Astrocyte (in vitro differentiated cells and primary cell): ENCODE data around the gene PSRC1. TPM values are rescaled to one million over a fixed set of nuclear protein-coding genes. Genes with fewer than 3 reads are reported as not detected.
A peak's percentile ranks its signal among the peaks of the same experiment; 100 is the strongest.

Experiments
- DNase-seq: peaks from one replicate; pipeline ENCODE4 v3.0.0-alpha.2; 2010; ENCODE audit warnings: low read depth
- FAIRE-seq: peaks from 2 replicates; lab custom pipeline; 2011; peaks lifted over from hg19 to GRCh38; lab: Jason Lieb, UNC
- H2AFZ ChIP-seq: 2 replicates; pipeline ENCODE4 v1.6.0; 2012; ENCODE audit warnings: low read depth, low read length, inconsistent platforms
- H3K27ac ChIP-seq: 2 replicates; pipeline ENCODE4 v1.5.1; 2011; ENCODE audit warnings: low read depth, low read length, inconsistent platforms
- H3K27me3 ChIP-seq: 2 replicates; pipeline ENCODE4 v1.6.0; 2011; ENCODE audit warnings: low read length, inconsistent platforms; ENCODE audit not compliant: insufficient read depth
- H3K36me3 ChIP-seq: 2 replicates; pipeline ENCODE4 v1.5.1; 2011; ENCODE audit warnings: low read length, inconsistent platforms; ENCODE audit not compliant: insufficient read depth
- H3K4me1 ChIP-seq: 2 replicates; pipeline ENCODE4 v1.5.1; 2011; ENCODE audit warnings: low read length, inconsistent platforms; ENCODE audit not compliant: insufficient read depth
- H3K4me2 ChIP-seq: 2 replicates; pipeline ENCODE4 v1.6.0; 2012; ENCODE audit warnings: low read length, inconsistent platforms
- H3K4me3 ChIP-seq: 2 replicates; pipeline ENCODE4 v1.5.1; 2011; ENCODE audit warnings: low read depth, mild to moderate bottlenecking, low read length, inconsistent platforms; ENCODE audit not compliant: insufficient read depth
- H3K79me2 ChIP-seq: 2 replicates; pipeline ENCODE4 v1.6.0; 2012; ENCODE audit warnings: mild to moderate bottlenecking, low read length, inconsistent platforms; ENCODE audit not compliant: insufficient read depth
- H3K9ac ChIP-seq: 2 replicates; pipeline ENCODE4 v1.6.0; 2012; ENCODE audit warnings: mild to moderate bottlenecking, low read length, inconsistent platforms
- H3K9me3 ChIP-seq: 2 replicates; pipeline ENCODE4 v1.5.1; 2012; ENCODE audit warnings: low read depth, mild to moderate bottlenecking, low read length, inconsistent platforms; ENCODE audit not compliant: insufficient read depth
- H4K20me1 ChIP-seq: 2 replicates; pipeline ENCODE4 v1.6.0; 2012; ENCODE audit warnings: low read length, inconsistent platforms; ENCODE audit not compliant: insufficient read depth
- H3K27ac Mint-ChIP-seq: one replicate; pipeline ENCODE4 v1.8.0; 2021; ENCODE audit warnings: mild to moderate bottlenecking, mixed read lengths; ENCODE audit not compliant: unreplicated experiment
- H3K27me3 Mint-ChIP-seq: one replicate; pipeline ENCODE4 v1.8.0; 2021; ENCODE audit warnings: low read depth, mixed read lengths; ENCODE audit not compliant: unreplicated experiment
- H3K36me3 Mint-ChIP-seq: one replicate; pipeline ENCODE4 v1.8.0; 2021; ENCODE audit warnings: low read depth, mixed read lengths; ENCODE audit not compliant: unreplicated experiment
- H3K4me1 Mint-ChIP-seq: one replicate; pipeline ENCODE4 v1.8.0; 2021; ENCODE audit warnings: low read depth, mixed read lengths; ENCODE audit not compliant: unreplicated experiment
- H3K4me3 Mint-ChIP-seq: one replicate; pipeline ENCODE4 v1.8.0; 2021; ENCODE audit warnings: mild to moderate bottlenecking, moderate library complexity, mixed read lengths; ENCODE audit not compliant: unreplicated experiment
- H3K9me3 Mint-ChIP-seq: one replicate; pipeline ENCODE4 v1.8.0; 2021; ENCODE audit warnings: mild to moderate bottlenecking, mixed read lengths; ENCODE audit not compliant: unreplicated experiment
- EZH2 ChIP-seq: IDR thresholded peaks from 2 replicates; pipeline ENCODE4 v1.6.1; 2012; ENCODE audit warnings: mild to moderate bottlenecking, low read length, inconsistent platforms; ENCODE audit not compliant: insufficient read depth
- total RNA-seq: library from RNA; stranded (reverse); gene quantifications from 2 replicates; pipeline ENCODE4 v1.2.1, GENCODE V29; 2021
- TF ChIP-seq, protein P1 (sequence below): IDR thresholded peaks from 2 replicates; pipeline ENCODE4 v1.5.1; 2011; ENCODE audit warnings: low read depth, mild to moderate bottlenecking, inconsistent platforms, low read length, moderate library complexity; ENCODE audit not compliant: insufficient read depth

PSRC1 gene
- total RNA-seq, 1 donor from 2014 or later = 7.7 TPM

DNA sequence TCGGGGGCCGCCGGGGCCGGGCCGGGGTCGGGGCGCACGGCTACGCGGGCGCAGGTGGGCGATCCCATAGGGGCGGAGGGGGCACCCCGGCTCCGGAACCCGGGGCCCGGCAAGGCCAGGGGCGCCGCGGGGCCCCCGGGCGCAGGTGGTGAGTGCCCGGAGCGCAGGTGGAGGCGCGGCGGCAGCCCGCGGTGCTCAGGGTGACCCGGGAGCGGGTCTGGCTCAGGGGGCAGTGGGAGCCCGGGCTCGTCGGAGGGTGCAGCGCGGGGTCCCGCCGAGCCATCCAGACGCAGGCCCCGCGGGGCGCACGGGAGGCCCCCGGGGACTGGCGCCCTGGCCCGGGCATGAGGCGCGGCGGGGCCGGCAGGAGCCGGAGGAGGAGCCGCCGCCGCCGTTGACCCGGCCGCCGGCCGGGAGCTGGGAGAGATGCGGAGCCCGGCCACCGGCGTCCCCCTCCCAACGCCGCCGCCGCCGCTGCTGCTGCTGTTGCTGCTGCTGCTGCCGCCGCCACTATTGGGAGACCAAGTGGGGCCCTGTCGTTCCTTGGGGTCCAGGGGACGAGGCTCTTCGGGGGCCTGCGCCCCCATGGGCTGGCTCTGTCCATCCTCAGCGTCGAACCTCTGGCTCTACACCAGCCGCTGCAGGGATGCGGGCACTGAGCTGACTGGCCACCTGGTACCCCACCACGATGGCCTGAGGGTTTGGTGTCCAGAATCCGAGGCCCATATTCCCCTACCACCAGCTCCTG, 33.1 kb downstream of the PSRC1 start:
- Histone ChIP-seq H2AFZ (peak overlapping the region; percentile 63), H4K20me1 (no peaks in the 10 kb centered on the region), H3K4me2 (peak overlapping the region; percentile 82), H3K4me1 (peaks cover 26% of the 10 kb centered on the region), H3K9me3 (no peaks in the 10 kb centered on the region), H3K4me3 (peak overlapping the region; percentile 55), H3K79me2 (peaks cover 2% of the 10 kb centered on the region), H3K27me3 (no peaks in the 10 kb centered on the region), H3K27ac (no peak overlapping the region), H3K9ac (peak overlapping the region; percentile 23), H3K36me3 (no peaks in the 10 kb centered on the region)
- Mint-ChIP-seq H3K4me3 (peak overlapping the region; percentile 76), H3K36me3 (peaks cover 9% of the 10 kb centered on the region), H3K9me3 (no peaks in the 10 kb centered on the region), H3K27me3 (peaks cover 6% of the 10 kb centered on the region), H3K27ac (no peak overlapping the region), H3K4me1 (peaks cover 11% of the 10 kb centered on the region)
- FAIRE-seq (no peak), DNase-seq (no peak)
- TF ChIP-seq, protein P1, sequence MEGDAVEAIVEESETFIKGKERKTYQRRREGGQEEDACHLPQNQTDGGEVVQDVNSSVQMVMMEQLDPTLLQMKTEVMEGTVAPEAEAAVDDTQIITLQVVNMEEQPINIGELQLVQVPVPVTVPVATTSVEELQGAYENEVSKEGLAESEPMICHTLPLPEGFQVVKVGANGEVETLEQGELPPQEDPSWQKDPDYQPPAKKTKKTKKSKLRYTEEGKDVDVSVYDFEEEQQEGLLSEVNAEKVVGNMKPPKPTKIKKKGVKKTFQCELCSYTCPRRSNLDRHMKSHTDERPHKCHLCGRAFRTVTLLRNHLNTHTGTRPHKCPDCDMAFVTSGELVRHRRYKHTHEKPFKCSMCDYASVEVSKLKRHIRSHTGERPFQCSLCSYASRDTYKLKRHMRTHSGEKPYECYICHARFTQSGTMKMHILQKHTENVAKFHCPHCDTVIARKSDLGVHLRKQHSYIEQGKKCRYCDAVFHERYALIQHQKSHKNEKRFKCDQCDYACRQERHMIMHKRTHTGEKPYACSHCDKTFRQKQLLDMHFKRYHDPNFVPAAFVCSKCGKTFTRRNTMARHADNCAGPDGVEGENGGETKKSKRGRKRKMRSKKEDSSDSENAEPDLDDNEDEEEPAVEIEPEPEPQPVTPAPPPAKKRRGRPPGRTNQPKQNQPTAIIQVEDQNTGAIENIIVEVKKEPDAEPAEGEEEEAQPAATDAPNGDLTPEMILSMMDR = no peak
- TF ChIP-seq EZH2 = no peak

DNA sequence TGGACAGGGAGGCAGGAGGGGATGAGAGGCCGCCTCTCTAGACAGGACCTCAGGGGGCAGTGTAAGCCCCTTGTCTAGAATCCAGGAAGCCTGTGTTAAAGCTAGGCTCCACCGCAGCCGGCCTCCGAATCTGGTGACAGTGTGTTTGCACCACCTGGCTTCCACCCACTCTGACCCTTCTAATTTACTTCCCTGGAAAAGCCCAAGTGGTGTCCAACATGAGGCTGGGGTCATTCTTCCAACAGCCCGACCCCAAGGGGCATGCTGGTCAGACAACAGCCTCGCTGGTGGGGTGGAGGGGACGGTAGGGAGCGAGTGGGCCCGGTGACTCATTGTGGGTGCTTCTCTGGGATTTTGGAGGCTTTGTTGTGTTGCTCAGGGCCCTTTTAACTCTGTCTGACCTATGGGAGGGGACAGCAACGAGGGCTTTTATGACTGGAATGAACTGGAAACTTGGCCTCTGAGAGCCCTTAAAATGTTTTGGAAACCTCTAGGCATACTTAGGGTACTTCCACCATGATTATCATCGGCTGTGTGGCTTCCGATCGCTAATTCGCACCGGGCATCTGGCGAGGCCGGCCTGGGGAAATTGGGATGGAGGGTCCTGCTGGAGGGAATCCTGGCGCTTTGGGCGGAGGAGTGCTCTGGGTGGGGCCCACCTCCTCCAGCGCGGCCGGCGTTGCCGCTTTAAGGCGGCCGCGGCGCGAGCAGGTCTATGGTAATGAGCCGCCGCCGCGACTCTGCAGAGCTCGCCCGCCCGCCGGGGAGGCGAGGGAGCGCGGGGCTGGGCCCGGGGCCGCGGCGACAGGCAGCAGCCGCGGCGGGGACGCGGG, 33.9 kb downstream of the PSRC1 start, which contains the start of gene CELSR2:
CELSR2 (plus strand) TSS at position 743 of the 833 bp plus-strand sequence. CDS start 541 bp downstream, outside the sequence.
- H3K36me3 Mint-ChIP-seq = peaks cover 9% of the 10 kb centered on the region
- TF ChIP-seq, protein P1 = no peak
- TF ChIP-seq EZH2 = no peak
- Histone ChIP-seq H3K9ac (peak within 1 kb of the TSS; percentile 23), H3K9me3 (no peaks in the 10 kb centered on the region), H3K4me2 (peak within 1 kb of the TSS; percentile 82), H3K27me3 (no peaks in the 10 kb centered on the region), H2AFZ (peak within 1 kb of the TSS; percentile 63), H3K4me3 (peak within 1 kb of the TSS; percentile 55), H3K4me1 (peaks cover 19% of the 10 kb centered on the region), H3K27ac (no peak within 1 kb of the TSS), H4K20me1 (no peaks in the 10 kb centered on the region), H3K79me2 (peaks cover 2% of the 10 kb centered on the region), H3K36me3 (no peaks in the 10 kb centered on the region)
- DNase-seq = no peak
- FAIRE-seq = no peak
- peak within 1 kb of the TSS; percentile 76 for H3K4me3 Mint-ChIP-seq
- peaks cover 7% of the 10 kb centered on the region for H3K4me1 Mint-ChIP-seq
- H3K27me3 Mint-ChIP-seq = peaks cover 6% of the 10 kb centered on the region
- H3K9me3 Mint-ChIP-seq = no peaks in the 10 kb centered on the region
- no peak within 1 kb of the TSS for H3K27ac Mint-ChIP-seq
